Measurements from ENCODE around the gene PLEKHG5.

GRCh38 chr1:6489799-6490180 is 1.7 kb downstream of the PLEKHG5 start:
- TF ChIP-seq TAF1 (IDR thresholded peaks at IDR 0.05; ENCODE audit: borderline replicate concordance, insufficient read depth, low read length), result no peak
- TF ChIP-seq, protein P1, sequence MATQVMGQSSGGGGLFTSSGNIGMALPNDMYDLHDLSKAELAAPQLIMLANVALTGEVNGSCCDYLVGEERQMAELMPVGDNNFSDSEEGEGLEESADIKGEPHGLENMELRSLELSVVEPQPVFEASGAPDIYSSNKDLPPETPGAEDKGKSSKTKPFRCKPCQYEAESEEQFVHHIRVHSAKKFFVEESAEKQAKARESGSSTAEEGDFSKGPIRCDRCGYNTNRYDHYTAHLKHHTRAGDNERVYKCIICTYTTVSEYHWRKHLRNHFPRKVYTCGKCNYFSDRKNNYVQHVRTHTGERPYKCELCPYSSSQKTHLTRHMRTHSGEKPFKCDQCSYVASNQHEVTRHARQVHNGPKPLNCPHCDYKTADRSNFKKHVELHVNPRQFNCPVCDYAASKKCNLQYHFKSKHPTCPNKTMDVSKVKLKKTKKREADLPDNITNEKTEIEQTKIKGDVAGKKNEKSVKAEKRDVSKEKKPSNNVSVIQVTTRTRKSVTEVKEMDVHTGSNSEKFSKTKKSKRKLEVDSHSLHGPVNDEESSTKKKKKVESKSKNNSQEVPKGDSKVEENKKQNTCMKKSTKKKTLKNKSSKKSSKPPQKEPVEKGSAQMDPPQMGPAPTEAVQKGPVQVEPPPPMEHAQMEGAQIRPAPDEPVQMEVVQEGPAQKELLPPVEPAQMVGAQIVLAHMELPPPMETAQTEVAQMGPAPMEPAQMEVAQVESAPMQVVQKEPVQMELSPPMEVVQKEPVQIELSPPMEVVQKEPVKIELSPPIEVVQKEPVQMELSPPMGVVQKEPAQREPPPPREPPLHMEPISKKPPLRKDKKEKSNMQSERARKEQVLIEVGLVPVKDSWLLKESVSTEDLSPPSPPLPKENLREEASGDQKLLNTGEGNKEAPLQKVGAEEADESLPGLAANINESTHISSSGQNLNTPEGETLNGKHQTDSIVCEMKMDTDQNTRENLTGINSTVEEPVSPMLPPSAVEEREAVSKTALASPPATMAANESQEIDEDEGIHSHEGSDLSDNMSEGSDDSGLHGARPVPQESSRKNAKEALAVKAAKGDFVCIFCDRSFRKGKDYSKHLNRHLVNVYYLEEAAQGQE (IDR thresholded peaks at IDR 0.05; ENCODE audit: insufficient read depth in 1 of 2, low read depth in 2 of 2, low read length in 2 of 2), result no peak
- TF ChIP-seq POLR2AphosphoS5 (IDR thresholded peaks at IDR 0.05; ENCODE audit: low read depth, low read length), result no peak

All from PFSK-1 (cell line).